Activated naive CD4-positive, alpha-beta T cell treated with anti-CD3 and anti-CD28 coated beads, Interleukin-2, amount 50 U/mL, for 24 hours (primary cell): ENCODE measurements around the gene LRRC1.

Experiments
- H3K27ac Mint-ChIP-seq: one replicate; pipeline ENCODE4 v1.8.0; 2021; ENCODE audit warnings: mild to moderate bottlenecking, mixed read lengths
- H3K27me3 Mint-ChIP-seq: one replicate; pipeline ENCODE4 v1.8.0; 2021; ENCODE audit warnings: mixed read lengths
- H3K36me3 Mint-ChIP-seq: one replicate; pipeline ENCODE4 v1.8.0; 2021; ENCODE audit warnings: mixed read lengths
- H3K4me1 Mint-ChIP-seq: one replicate; pipeline ENCODE4 v1.8.0; 2021; ENCODE audit warnings: mixed read lengths
- H3K4me3 Mint-ChIP-seq: one replicate; pipeline ENCODE4 v1.8.0; 2021; ENCODE audit warnings: mild to moderate bottlenecking, mixed read lengths
- H3K9me3 Mint-ChIP-seq: one replicate; pipeline ENCODE4 v1.8.0; 2021; ENCODE audit warnings: mixed read lengths

The LRRC1 gene

DNA sequence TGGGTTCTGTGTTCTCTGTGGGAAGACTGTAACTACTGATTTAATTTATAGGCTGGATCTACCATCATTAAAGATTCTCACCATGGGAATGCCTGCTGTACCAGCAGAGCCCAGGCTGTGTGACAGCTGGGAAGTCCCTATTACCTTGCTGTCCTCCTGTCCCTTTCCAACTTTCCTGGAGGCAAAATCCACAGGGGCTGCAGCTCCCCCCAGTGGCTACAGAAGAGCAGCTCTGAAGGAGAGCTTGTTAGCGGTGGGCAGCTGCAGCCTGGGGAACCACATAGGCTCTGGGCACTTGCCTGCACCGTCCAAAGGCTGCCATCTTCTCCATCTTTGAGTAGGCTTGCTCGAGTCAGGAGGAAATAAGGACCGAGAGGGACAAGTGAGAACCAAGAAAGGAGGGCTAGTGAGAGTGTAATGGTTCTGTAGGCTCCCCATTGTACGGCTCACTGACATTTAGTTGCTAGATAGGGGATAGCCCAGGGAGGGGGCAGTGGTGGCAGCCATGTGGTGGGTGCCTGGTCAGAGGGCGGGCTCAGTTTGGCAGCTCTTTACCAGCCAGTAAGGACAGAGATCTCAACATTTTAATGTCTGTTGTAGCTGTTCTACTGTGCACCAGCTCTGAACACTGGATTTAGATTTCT is 161.4 kb downstream of the LRRC1 start:
- peaks cover 3% of the 10 kb centered on the region for H3K27me3 Mint-ChIP-seq
- H3K4me3 Mint-ChIP-seq: no peak overlapping the region
- no peaks in the 10 kb centered on the region for H3K36me3 Mint-ChIP-seq
- H3K4me1 Mint-ChIP-seq: no peaks in the 10 kb centered on the region
- no peak overlapping the region for H3K27ac Mint-ChIP-seq
- H3K9me3 Mint-ChIP-seq: no peaks in the 10 kb centered on the region

DNA sequence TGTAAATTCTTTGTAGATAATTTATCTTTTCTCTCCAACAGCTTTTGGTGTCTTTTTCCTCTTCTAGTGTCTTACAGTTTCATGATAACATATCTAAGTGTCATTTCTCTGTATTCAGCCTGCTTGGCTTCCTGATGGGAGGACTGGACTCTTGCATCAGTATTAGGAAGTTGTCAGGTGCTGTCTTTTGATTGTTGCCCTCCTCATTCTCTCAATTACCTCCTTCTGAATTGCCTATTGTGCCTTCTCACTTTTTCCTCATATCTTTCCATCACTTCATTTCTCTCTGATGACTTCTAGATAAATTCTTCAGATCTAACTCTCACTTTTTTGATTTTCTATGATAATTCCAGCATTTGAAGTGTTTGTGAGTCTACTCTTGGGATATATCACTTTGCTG is 162.0 kb downstream of the LRRC1 start:
- H3K27me3 Mint-ChIP-seq: peaks cover 3% of the 10 kb centered on the region
- H3K27ac Mint-ChIP-seq: no peak overlapping the region
- no peak overlapping the region for H3K4me3 Mint-ChIP-seq
- H3K4me1 Mint-ChIP-seq: no peaks in the 10 kb centered on the region
- H3K9me3 Mint-ChIP-seq: no peaks in the 10 kb centered on the region
- no peaks in the 10 kb centered on the region for H3K36me3 Mint-ChIP-seq

DNA sequence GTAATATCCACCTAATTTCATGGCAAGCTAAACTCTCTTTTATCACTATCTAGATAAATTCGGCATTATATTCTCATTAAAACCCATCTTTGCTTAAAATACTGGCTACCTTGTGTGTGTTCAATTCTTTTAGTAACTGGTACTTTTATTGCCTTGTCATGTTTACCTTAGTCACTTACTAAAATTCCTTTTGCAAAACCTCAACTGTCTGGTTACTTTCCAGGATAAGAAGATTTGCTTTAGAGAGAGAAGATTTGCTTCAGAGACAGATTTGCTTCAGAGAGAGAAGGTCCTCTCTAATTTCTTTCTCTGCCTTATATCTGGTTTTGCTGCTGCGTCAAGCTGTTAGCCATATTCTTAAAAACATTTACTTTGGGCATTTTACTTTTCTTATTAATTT is 164.9 kb downstream of the LRRC1 start:
- H3K36me3 Mint-ChIP-seq: no peaks in the 10 kb centered on the region
- no peak overlapping the region for H3K27ac Mint-ChIP-seq
- H3K4me1 Mint-ChIP-seq: no peaks in the 10 kb centered on the region
- peaks cover 10% of the 10 kb centered on the region for H3K27me3 Mint-ChIP-seq
- no peak overlapping the region for H3K4me3 Mint-ChIP-seq
- H3K9me3 Mint-ChIP-seq: no peaks in the 10 kb centered on the region

DNA sequence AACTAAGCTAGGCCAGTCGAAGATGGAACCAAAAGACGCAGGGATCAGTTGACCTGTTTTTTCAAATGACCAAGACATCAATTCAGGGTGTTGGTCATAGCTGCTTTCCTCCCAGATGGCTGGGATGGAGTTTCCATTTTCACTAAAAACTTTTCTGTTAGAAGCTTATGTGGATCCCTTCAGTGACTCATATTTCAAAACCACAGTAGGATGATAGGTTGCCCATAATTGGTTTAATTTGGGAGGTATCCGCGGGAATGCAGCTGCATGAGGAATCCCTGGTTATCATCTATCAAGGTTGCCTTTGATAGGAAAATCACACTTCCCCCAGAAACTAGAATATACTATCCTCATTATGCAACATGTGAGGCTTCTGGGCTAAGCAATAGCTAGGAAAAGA is 165.5 kb downstream of the LRRC1 start:
- Mint-ChIP-seq H3K27ac (no peak overlapping the region), H3K4me3 (no peak overlapping the region), H3K9me3 (no peaks in the 10 kb centered on the region), H3K27me3 (peaks cover 10% of the 10 kb centered on the region), H3K36me3 (no peaks in the 10 kb centered on the region), H3K4me1 (no peaks in the 10 kb centered on the region)

DNA sequence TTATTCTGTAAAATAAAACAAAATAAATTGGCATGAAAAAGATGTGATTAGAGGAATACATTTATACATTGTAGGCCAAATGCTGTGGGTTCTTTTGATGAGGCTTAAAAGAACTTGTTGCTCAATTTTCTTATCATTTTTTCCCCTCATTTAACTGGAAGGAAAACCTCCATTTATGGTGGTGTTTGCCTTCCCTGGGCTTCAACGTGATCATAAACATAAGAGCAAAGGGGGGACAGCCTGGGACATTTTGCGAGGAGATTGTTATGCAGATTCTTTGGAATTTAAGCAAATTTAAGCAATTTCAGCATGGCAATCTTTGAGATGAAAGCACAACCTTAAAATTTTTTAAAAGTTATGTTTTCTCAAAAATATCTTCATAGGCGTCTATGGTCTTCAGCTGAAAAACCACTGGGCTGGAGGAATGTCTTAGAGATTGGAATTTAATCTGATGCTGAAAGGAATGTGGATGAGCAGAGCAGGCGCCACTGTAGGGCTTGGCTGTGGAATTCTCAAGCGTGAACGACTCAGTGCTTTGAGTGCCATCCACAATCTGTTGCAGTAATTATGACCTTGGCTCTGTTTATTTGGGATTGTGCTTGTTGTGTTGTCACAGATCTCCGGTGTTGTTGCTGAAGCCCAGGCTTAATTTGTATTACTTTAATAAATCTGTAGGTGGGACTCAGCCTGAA is 167.0 kb downstream of the LRRC1 start:
- Mint-ChIP-seq H3K4me1 (no peaks in the 10 kb centered on the region), H3K36me3 (no peaks in the 10 kb centered on the region), H3K27ac (no peak overlapping the region), H3K9me3 (no peaks in the 10 kb centered on the region), H3K27me3 (peaks cover 13% of the 10 kb centered on the region), H3K4me3 (no peak overlapping the region)

DNA sequence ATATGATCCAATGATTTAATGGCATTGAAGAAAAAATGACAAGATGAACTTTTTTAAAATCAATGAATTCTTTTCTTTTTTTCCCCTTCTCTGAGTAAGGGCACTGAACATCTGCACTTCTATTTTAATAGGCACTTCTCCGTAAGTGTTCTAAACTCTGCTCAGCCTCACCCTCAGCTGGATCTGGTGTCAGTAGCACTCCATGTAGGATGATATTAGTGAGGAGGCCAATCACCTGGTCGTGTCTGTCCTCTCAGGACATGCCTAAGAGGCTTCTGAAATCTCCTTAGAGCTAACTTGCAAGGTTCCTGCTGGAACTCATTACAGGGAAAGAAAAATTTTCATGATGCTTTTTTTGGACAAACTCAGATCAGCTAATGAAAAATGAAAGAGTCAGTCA is 167.8 kb downstream of the LRRC1 start:
- Mint-ChIP-seq H3K9me3 (no peaks in the 10 kb centered on the region), H3K27ac (no peak overlapping the region), H3K4me1 (no peaks in the 10 kb centered on the region), H3K4me3 (no peak overlapping the region), H3K27me3 (peaks cover 11% of the 10 kb centered on the region), H3K36me3 (no peaks in the 10 kb centered on the region)

DNA sequence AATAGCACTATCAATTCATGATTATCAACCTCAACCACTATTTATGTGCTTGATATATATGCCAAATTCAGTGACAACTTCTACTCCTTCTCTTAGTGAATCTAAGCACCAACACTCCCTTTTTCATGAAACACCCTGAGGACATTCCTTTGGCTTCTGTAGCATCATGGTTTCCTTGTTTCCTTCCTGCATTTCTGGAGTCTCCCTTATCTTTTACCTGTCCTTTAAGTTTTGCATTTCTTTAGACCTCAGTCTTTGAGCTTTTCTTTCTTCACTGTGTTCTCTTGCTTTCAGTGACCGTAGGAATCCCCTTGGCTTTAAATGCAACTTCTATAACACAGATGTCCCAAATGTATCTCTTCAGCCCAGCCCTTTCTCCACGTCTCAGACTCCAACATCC is 172.6 kb downstream of the LRRC1 start:
- Mint-ChIP-seq H3K9me3 (no peaks in the 10 kb centered on the region), H3K27ac (no peak overlapping the region), H3K4me3 (no peak overlapping the region)

More for the DNA sequence above, 172.6 kb downstream of the LRRC1 start:
- no peaks in the 10 kb centered on the region for H3K36me3 Mint-ChIP-seq
- no peaks in the 10 kb centered on the region for H3K4me1 Mint-ChIP-seq
- H3K27me3 Mint-ChIP-seq: peaks cover 8% of the 10 kb centered on the region
